Activated CD4-positive, alpha-beta memory T cell treated with anti-CD3 and anti-CD28 coated beads, Interleukin-2, amount 10 ng/mL, durations not matched to agents 7 days and 5 days (primary cell): ENCODE results near the gene CD96. TPM values are rescaled to one million over a fixed set of nuclear protein-coding genes. Genes with fewer than 3 reads are reported as not detected.

Experiments used
- CTCF ChIA-PET: fragments of 350-600 bp; sonication (Branson Sonifier 250); formaldehyde crosslinking; loops from one replicate; lab custom pipeline; 2021; ENCODE audit warnings: antibody characterized with exemption, inconsistent platforms; lab: Charles Lee
- POLR2A ChIA-PET: fragments of 350-600 bp; sonication (Branson Sonifier 250); formaldehyde crosslinking; loops from one replicate; lab custom pipeline; 2021; ENCODE audit warnings: antibody characterized with exemption; lab: Charles Lee
- DNase-seq: peaks from one replicate; pipeline ENCODE4 v3.0.0-alpha.2; 2020
- H3K27ac Mint-ChIP-seq: one replicate; pipeline ENCODE4 v1.8.0; 2021; ENCODE audit warnings: mild to moderate bottlenecking, mixed read lengths
- H3K27me3 Mint-ChIP-seq: one replicate; pipeline ENCODE4 v1.8.0; 2021; ENCODE audit warnings: mixed read lengths
- H3K36me3 Mint-ChIP-seq: one replicate; pipeline ENCODE4 v1.8.0; 2021; ENCODE audit warnings: low read depth, mixed read lengths
- H3K4me1 Mint-ChIP-seq: one replicate; pipeline ENCODE4 v1.8.0; 2021; ENCODE audit warnings: mixed read lengths
- H3K4me3 Mint-ChIP-seq: one replicate; pipeline ENCODE4 v1.8.0; 2021; ENCODE audit warnings: mild to moderate bottlenecking, mixed read lengths
- H3K9me3 Mint-ChIP-seq: one replicate; pipeline ENCODE4 v1.8.0; 2021; ENCODE audit warnings: mixed read lengths
- total RNA-seq, 2 experiments: library from RNA; stranded (reverse); gene quantifications; one replicate each; pipeline ENCODE4 v1.2.3, GENCODE V29; 2021

The CD96 gene
- total RNA-seq, 2 experiments from 2014 or later: 323 to 338 TPM

- POLR2A ChIA-PET: interaction anchor here (0.6 to 2.4 kb wide), 4 partner anchors 22 to 288 kb away, joined by 3 to 10 read pairs (median 3); partner anchors contain the start of gene ABHD10
- Mint-ChIP-seq H3K4me3 (no peak overlapping the region), H3K4me1 (peaks cover 51% of the 10 kb centered on the region), H3K27me3 (no peaks in the 10 kb centered on the region), H3K27ac (no peak overlapping the region), H3K36me3 (peaks cover 19% of the 10 kb centered on the region), H3K9me3 (no peaks in the 10 kb centered on the region)
- no peak for DNase-seq
- CTCF ChIA-PET: interaction anchor here (0.5 to 5.5 kb wide), 16 partner anchors 8 to 618 kb away, joined by 3 to 29 read pairs (median 4); partner anchors contain the start of gene ABHD10
Observed at GRCh38 chr3:111691293-111691909, 149.4 kb downstream of the CD96 start.

- H3K36me3 Mint-ChIP-seq: peaks cover 14% of the 10 kb centered on the region
- CTCF ChIA-PET: interaction anchor here (0.6 to 5.5 kb wide), 6 partner anchors 8 to 321 kb away, joined by 3 to 29 read pairs (median 6); partner anchors contain the start of gene ABHD10
- no peak for DNase-seq
- POLR2A ChIA-PET: interaction anchor here (2.4 kb wide), 1 partner anchor 23 kb away, joined by 10 read pairs; no protein-coding TSS in a partner anchor
- H3K27ac Mint-ChIP-seq: no peak overlapping the region
- H3K9me3 Mint-ChIP-seq: no peaks in the 10 kb centered on the region
- H3K27me3 Mint-ChIP-seq: no peaks in the 10 kb centered on the region
- H3K4me3 Mint-ChIP-seq: no peak overlapping the region
- peaks cover 54% of the 10 kb centered on the region for H3K4me1 Mint-ChIP-seq
Observed at GRCh38 chr3:111692593-111693552, 150.9 kb downstream of the CD96 start.

DNA sequence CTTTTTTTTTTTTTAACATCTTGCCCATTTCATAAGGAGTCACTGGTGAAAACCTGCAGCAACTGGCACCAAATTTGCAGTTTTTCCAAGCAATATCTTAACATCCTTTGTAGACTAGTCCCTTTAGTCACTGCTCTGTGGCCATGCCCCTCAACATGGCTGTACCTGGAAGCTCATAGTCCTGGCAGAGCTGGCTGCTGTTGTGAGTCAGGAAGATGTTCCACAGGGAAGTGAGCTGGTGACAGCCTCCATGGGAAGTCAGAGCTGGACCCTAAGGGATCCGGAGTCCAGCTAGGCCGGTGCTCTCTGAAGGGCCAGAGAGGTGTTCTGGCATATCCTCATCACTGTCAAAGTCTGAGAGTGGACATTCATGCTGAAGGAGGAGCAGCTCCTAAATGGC is 152.5 kb downstream of the CD96 start:
- no peak for DNase-seq
- H3K27me3 Mint-ChIP-seq: no peaks in the 10 kb centered on the region
- ChIA-PET POLR2A (interaction anchor here (1.7 kb wide), 1 partner anchor 285 kb away, joined by 5 read pairs; the partner anchor contains the start of gene ABHD10), CTCF (interaction anchor here (0.9 to 5.5 kb wide), 4 partner anchors 10 to 319 kb away, joined by 4 to 29 read pairs (median 6); no protein-coding TSS in a partner anchor)
- peaks cover 10% of the 10 kb centered on the region for H3K36me3 Mint-ChIP-seq
- no peak overlapping the region for H3K27ac Mint-ChIP-seq
- no peaks in the 10 kb centered on the region for H3K9me3 Mint-ChIP-seq
- no peak overlapping the region for H3K4me3 Mint-ChIP-seq
- peaks cover 50% of the 10 kb centered on the region for H3K4me1 Mint-ChIP-seq

GRCh38 chr3:111695636-111696117 is 153.7 kb downstream of the CD96 start:
- Mint-ChIP-seq H3K27ac (peak overlapping the region; percentile 73), H3K36me3 (peaks cover 12% of the 10 kb centered on the region), H3K4me3 (no peak overlapping the region), H3K9me3 (no peaks in the 10 kb centered on the region), H3K4me1 (peaks cover 41% of the 10 kb centered on the region), H3K27me3 (no peaks in the 10 kb centered on the region)
- DNase-seq: no peak
- ChIA-PET CTCF (interaction anchor here (0.7 to 1.6 kb wide), 7 partner anchors 21 to 318 kb away, joined by 3 to 5 read pairs (median 4); no protein-coding TSS in a partner anchor), POLR2A (no interaction called here)

DNA sequence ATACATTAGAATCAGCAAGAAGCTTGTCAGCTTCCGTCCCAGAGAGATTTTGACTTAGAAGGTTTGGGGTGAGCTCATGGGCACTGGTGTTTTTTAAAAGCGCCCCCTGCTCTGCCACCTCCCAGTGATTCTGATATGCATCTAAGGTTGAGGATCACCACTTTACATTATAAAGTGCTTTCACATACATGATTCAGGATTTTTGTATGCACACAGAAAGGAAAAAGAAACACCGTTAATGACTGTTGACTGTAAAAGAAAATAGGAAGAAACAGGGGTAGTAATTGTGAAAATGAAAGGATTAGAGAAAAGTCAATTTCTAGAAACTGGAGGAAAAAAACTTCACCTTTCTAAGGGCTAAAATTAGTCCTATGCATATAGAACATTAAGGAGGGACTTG is 158.1 kb downstream of the CD96 start:
- POLR2A ChIA-PET: interaction anchor here (0.7 to 2.4 kb wide), 5 partner anchors 10 to 279 kb away, joined by 3 to 13 read pairs (median 3); partner anchors contain the start of gene ABHD10
- Mint-ChIP-seq H3K9me3 (no peaks in the 10 kb centered on the region), H3K27ac (peak overlapping the region; percentile 64), H3K4me1 (peaks cover 23% of the 10 kb centered on the region), H3K36me3 (peaks cover 7% of the 10 kb centered on the region), H3K27me3 (no peaks in the 10 kb centered on the region), H3K4me3 (peak overlapping the region; percentile 35)
- CTCF ChIA-PET: interaction anchor here (0.6 to 1.9 kb wide), 11 partner anchors 8 to 554 kb away, joined by 3 to 11 read pairs (median 4); no protein-coding TSS in a partner anchor
- no peak for DNase-seq

- Mint-ChIP-seq H3K27ac (no peak overlapping the region), H3K27me3 (no peaks in the 10 kb centered on the region), H3K4me3 (no peak overlapping the region), H3K9me3 (no peaks in the 10 kb centered on the region), H3K4me1 (peaks cover 20% of the 10 kb centered on the region), H3K36me3 (peaks cover 15% of the 10 kb centered on the region)
- DNase-seq: no peak
- CTCF ChIA-PET: interaction anchor here (1.2 to 1.9 kb wide), 3 partner anchors 16 to 312 kb away, joined by 3 to 4 read pairs (median 3); no protein-coding TSS in a partner anchor
- POLR2A ChIA-PET: interaction anchor here (0.6 to 1.4 kb wide), 2 partner anchors 29 to 85 kb away, joined by 3 read pairs; no protein-coding TSS in a partner anchor
Observed at GRCh38 chr3:111701292-111701906, 159.4 kb downstream of the CD96 start.

Other genes starting within 250 kb of the CD96 start
- 10 to 100 TPM; 36.6 to 38.7 TPM for gene ZBED2, start 53.1 kb downstream of the CD96 start, total RNA-seq
- gene PLCXD2, start 132.5 kb downstream of the CD96 start, total RNA-seq: 10 to 100 TPM; 12.1 to 13.2 TPM